ENCODE measurements around the gene FIG4.

GRCh38 chr6:109799664-109800063 lies 108.6 kb downstream of the FIG4 start:
- TF ChIP-seq CTCF (IDR thresholded peaks at IDR 0.05), result no peak
- no peak for TF ChIP-seq POLR2A (IDR thresholded peaks at IDR 0.05)

All from right lobe of liver (tissue), 4 donors.